Right cardiac atrium (tissue), 5 donors: ENCODE measurements around the gene SNX30. TPM values are rescaled to one million over a fixed set of nuclear protein-coding genes. Genes with fewer than 3 reads are reported as not detected.
A peak's percentile ranks its signal among the peaks of the same experiment; 100 is the strongest.

Source experiments
- ATAC-seq, 2 donors: fragments of 200-7000 bp; cut with Tn5 transposase; one replicate each; pipeline versions ENCODE4 v1.8.0 to v1.9.1; 2020; ENCODE audit warnings: moderate library complexity in 2 of 2, mild to moderate bottlenecking in 1 of 2
- DNase-seq, 3 donors: peaks; one replicate each; pipeline ENCODE4 v3.0.0-alpha.2; 2020
- H3K27ac ChIP-seq: one replicate; pipeline ENCODE4 v1.5.1; 2013; ENCODE audit warnings: mild to moderate bottlenecking, low read length, control low read depth, moderate library complexity
- H3K27me3 ChIP-seq: one replicate; pipeline ENCODE4 v1.6.1; 2013; ENCODE audit not compliant: control insufficient read depth, insufficient read depth
- H3K4me1 ChIP-seq: one replicate; pipeline ENCODE4 v1.6.1; 2013; ENCODE audit warnings: low read length; ENCODE audit not compliant: control insufficient read depth, insufficient read depth
- H3K4me3 ChIP-seq: one replicate; pipeline ENCODE4 v1.5.1; 2013; ENCODE audit warnings: low read length, control low read depth
- H3K9me3 ChIP-seq: one replicate; pipeline ENCODE4 v1.6.1; 2013; ENCODE audit warnings: low read length; ENCODE audit not compliant: control insufficient read depth
- WGBS: extraction: QIAGEN DNeasy Blood & Tissue Kit; methylation state at CpG from one replicate; pipeline ENCODE4 v1.1.7; 2013; 5-methylcytosine and 5-hydroxymethylcytosine counted together
- intact Hi-C, 4 donors: fragments of 100-400 bp; cut with DNase I; formaldehyde crosslinking; loops; one replicate each; pipeline versions ENCODE4 v1.11.0 to v1.14.0; 2022 to 2023
- long read RNA-seq, 4 donors: library from polyadenylated mRNA; unstranded; transcript quantifications; one replicate each; pipeline ENCODE4 v2.0.0, GENCODE V29; 2020 to 2021
- polyA plus RNA-seq: library from polyadenylated mRNA; stranded (reverse); fragments of 200-250 nt; gene quantifications from one replicate; pipeline ENCODE4 v1.2.3, GENCODE V29; 2013
- total RNA-seq, 4 donors: library from RNA; stranded (reverse); fragmentation: NEBNext Ultra II Directional; extraction: Animal tissue kit (Norgen Biotek cat#: 25700); gene quantifications; one replicate each; pipeline ENCODE4 v1.2.1, GENCODE V29; 2021
- donor health status: healthy with polysubstance abuse.
- donor health status: DM: no; HTN: yes; CAD: no.
- donor health status: DM: no; HTN: no; CAD: no.
- donor health status: DM: no; HTN: yes; CAD: no; lungs with severe emphysema.
- donor health status: DM: yes; HTN: yes; CAD: no.

The SNX30 gene, protein sequence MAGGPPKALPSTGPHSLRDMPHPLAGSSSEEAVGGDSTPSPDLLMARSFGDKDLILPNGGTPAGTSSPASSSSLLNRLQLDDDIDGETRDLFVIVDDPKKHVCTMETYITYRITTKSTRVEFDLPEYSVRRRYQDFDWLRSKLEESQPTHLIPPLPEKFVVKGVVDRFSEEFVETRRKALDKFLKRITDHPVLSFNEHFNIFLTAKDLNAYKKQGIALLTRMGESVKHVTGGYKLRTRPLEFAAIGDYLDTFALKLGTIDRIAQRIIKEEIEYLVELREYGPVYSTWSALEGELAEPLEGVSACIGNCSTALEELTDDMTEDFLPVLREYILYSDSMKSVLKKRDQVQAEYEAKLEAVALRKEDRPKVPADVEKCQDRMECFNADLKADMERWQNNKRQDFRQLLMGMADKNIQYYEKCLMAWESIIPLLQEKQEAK
- total RNA-seq (1 to 10 TPM; 3.9 to 4.7 (median 4.6) TPM), polyA plus RNA-seq (1.2 TPM)
- long read RNA-seq, donor 1, full-length matches to known transcripts = 2 of 3 reads
- long read RNA-seq, donor 1, partial matches to known transcripts = 1 of 3 reads
- long read RNA-seq, donor 1, other reads (novel, unspliced or antisense) = 0 of 3 reads
- long read RNA-seq, donor 2 = 0 reads
- long read RNA-seq, donor 3, partial matches to known transcripts = 0 of 5 reads
- long read RNA-seq, donor 3, other reads (novel, unspliced or antisense) = 5 of 5 reads
- long read RNA-seq, donor 4, partial matches to known transcripts = 0 of 3 reads
- long read RNA-seq, donor 4, other reads (novel, unspliced or antisense) = 3 of 3 reads

DNA sequence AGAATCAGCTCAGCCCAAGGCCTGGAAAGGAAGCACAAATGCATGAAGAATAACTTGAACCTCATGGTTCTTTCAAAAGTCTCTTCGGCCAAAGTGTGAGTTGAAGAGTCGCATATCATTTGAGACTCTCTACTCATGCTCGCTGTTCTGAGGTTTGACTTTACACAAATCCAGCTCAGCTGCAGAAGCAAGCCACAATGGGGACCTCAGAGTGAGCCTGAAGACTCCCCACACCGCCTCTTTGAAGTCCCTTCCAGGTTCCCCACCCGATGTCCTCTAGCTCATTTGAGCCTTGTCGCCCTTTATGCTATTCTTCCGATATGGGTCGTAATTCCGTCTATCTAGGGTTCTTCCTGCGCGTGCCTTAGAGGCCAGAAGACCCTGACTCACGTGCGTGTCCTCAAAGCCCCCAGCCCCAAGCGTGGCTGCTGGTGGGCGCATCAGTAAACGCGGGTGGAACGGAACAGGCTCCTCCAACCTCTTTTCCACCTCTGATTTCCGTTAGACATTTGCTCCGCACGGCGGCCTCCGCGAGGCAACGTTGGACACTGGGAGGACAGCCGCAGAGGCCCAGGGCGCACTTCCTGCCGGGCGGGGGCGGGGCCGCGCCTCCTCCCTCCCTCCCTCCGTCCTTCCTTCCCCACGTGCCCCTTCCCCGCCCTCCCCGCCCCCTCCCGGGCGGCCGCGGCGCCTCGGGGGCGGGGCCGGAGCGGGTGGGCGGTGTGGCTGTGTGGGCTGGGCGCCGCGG is at the start of gene SNX30:
Gene SNX30 (plus strand): TSS at position 745 of the 748 bp plus-strand sequence. CDS start 242 bp downstream, outside the sequence.
- Histone ChIP-seq H3K9me3 (no peaks in the 10 kb centered on the region), H3K27ac (peak within 1 kb of the TSS; percentile 69), H3K4me1 (peaks cover 4% of the 10 kb centered on the region), H3K27me3 (no peaks in the 10 kb centered on the region), H3K4me3 (peak within 1 kb of the TSS; percentile 90)
- intact Hi-C loops = loop anchor here in 1 of 4 donors (5.0 kb wide), 1 partner anchor 33 kb away; the partner anchor contains the start of gene INIP
- ATAC-seq (peak; percentile 97), DNase-seq (peak; percentile 92 to 97 (median 96))
- 5% methylated on average over 49 of the region's 49 CpGs for WGBS

DNA sequence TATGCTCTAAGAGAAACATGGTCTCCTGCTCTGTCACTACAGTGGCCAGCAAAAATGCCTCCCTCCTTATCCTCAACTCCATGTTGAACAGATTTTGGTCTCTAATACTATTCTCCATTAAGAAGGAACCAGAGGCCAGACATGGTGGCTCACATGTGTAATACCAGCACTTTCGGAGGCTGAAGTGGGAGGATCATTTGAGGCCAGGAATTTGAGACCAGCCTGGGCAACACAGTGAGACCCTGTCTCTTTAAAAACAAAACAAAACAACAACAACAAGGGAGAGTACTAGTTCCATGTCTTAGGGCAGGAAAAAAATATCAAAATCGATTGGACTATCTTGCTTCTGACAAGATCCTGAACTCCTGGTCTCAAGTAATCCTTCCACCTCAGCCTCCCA is 47.3 kb upstream of the SNX30 start:
- DNase-seq (no peak), ATAC-seq (no peak)
- intact Hi-C loops = loop anchor here in 2 of 4 donors (10.0 kb wide), 2 partner anchors 219 to 239 kb away; partner anchors contain the start of gene KIAA1958 (in 1 of the 2)
- Histone ChIP-seq H3K27ac (no peak overlapping the region), H3K4me1 (no peaks in the 10 kb centered on the region), H3K27me3 (no peaks in the 10 kb centered on the region), H3K9me3 (no peaks in the 10 kb centered on the region), H3K4me3 (no peak overlapping the region)
- 92% methylated on average over 2 of the region's 2 CpGs for WGBS

DNA sequence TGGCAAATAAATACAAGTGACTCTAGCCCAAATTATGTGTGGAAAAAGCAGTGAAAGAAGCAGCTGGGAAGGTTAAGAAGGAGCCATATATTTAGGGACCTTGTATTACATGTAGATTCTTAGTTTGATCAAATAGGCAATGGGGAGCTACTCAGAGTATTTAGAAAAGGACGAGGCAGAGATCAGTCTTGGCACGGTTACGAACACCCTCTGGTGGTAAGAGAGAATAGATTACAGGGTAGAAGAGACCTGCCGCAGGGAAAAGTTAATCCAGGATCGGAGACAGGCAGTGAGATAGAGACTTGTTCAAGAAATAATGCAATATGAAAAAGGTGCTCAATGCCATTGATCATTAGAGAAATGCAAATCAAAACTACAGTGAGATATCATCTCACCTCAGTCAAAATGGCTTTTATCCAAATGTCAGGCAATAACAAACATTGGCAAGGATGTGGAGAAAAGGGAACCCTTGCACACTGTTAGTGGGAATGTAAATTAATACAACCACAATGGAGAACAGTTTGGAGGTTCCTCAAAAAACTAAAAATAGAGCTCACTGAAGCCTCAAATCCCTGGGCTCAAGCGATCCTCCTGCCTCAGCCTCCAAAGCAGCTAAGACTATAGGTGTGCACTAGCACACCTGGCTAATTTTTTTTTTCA is 44.7 kb upstream of the SNX30 start:
- no peak for DNase-seq
- H3K9me3 ChIP-seq = no peaks in the 10 kb centered on the region
- H3K4me3 ChIP-seq = no peak overlapping the region
- no peak overlapping the region for H3K27ac ChIP-seq
- intact Hi-C loops = loop anchor here in 2 of 4 donors (10.0 kb wide), 2 partner anchors 221 to 241 kb away; partner anchors contain the start of gene KIAA1958 (in 1 of the 2)
- 54% methylated on average over 6 of the region's 6 CpGs for WGBS
- peak; percentile 48 to 59 for ATAC-seq
- no peaks in the 10 kb centered on the region for H3K27me3 ChIP-seq
- no peaks in the 10 kb centered on the region for H3K4me1 ChIP-seq

DNA sequence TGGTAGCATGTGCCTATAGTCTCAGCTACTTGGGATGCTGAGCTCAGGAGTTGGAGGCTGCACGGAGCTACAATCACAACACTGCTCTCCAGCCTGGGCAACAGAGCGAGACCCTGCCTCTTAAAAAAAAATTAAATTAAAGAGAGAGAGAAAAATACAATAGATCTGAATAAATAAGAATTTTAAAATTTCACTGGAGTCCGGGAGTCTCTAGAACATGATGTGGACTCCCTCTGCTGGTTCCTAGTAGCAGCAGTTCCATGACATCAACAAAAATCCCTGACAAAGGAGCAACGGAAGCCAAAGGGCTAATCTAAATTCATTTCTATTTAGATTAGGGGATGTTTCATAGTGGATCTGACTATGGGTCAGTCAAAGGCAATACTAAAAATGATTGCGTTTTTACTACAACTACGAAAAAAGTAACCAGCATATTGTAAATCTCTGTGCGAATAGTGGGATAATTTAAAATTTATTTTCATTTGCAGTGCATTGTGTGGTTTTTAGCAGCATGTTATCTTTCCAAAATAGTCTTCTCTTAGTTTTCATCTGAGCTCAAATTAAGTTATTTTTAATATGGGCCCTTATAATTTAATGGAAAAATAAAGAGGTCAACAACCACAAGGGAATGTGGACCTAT is 39.4 kb upstream of the SNX30 start:
- 63% methylated on average over 7 of the region's 7 CpGs for WGBS
- DNase-seq (no peak), ATAC-seq (peak in 1 of 2 donors; percentile 43)
- Histone ChIP-seq H3K27ac (no peak overlapping the region), H3K4me3 (no peak overlapping the region), H3K4me1 (no peaks in the 10 kb centered on the region), H3K27me3 (no peaks in the 10 kb centered on the region), H3K9me3 (no peaks in the 10 kb centered on the region)
- intact Hi-C loops = no loop called here

DNA sequence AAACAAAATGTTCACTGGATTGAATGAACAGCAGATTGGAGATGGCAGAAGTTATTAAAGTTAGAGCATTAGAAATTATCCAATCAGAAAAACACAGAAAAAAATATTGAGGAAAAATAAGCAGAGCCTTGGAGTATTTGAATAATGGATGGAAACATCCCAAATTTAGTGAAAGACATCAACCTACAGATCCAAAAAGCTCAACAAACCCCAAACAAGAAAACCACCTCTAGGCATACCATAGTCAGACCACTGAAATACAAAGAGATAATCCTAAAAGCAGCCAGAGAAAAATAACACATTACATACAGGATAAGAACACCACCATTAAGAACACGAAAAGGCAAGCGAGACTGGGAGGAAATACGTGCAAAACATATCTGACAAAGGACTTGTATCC is 37.9 kb upstream of the SNX30 start:
- no peak overlapping the region for H3K4me3 ChIP-seq
- H3K27me3 ChIP-seq = no peaks in the 10 kb centered on the region
- 99% methylated on average over 3 of the region's 3 CpGs for WGBS
- no peak for DNase-seq
- intact Hi-C loops = no loop called here
- H3K4me1 ChIP-seq = no peaks in the 10 kb centered on the region
- no peak overlapping the region for H3K27ac ChIP-seq
- ATAC-seq = no peak
- no peaks in the 10 kb centered on the region for H3K9me3 ChIP-seq

DNA sequence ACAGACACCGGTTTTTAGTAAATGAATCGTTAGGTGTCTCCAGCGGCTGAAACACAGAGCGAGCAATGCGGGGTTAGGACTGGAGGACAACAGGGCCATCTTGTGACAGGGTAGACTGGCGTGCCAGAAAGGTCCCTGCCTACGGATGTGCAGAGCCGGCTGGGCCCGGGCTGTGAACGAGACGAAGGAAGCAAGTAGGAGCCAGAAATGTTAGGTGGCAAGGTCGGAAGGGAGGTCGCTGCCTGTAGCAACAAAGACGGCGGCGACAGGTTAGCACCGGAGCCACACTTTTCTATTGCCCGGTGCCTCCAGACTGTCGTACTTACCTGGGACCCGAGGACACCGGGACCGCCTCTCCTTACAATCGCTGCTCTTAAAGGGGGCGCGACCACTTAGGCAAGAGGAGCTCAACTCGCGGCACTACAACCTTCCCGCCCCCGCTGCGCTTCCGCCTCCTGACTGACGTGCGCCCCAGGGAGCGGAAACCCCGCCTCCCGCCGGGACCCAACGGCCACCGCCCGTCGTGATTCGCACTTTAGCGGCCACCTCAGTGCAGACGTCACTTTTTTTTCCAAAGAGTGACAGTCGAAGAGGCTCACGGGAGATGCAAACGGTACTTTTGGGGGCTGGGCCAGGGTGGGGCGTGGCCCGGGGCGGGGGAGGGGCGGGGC is 32.8 kb upstream of the SNX30 start, which contains the start of gene INIP:
Gene INIP (minus strand): TSS at position 457 of the 671 bp plus-strand sequence. CDS start 1,632 bp downstream, outside the sequence.
- no peaks in the 10 kb centered on the region for H3K27me3 ChIP-seq
- H3K4me3 ChIP-seq = peak within 1 kb of the TSS; percentile 73
- H3K4me1 ChIP-seq = no peaks in the 10 kb centered on the region
- H3K9me3 ChIP-seq = no peaks in the 10 kb centered on the region
- peak within 1 kb of the TSS; percentile 87 for H3K27ac ChIP-seq
- peak; percentile 99 for ATAC-seq
- peak; percentile 97 to 98 (median 98) for DNase-seq
- under 1% methylated on average over 51 of the region's 51 CpGs for WGBS
- intact Hi-C loops = loop anchor here in 1 of 4 donors (5.0 kb wide), 1 partner anchor 35 kb away; the partner anchor contains the start of gene SNX30

DNA sequence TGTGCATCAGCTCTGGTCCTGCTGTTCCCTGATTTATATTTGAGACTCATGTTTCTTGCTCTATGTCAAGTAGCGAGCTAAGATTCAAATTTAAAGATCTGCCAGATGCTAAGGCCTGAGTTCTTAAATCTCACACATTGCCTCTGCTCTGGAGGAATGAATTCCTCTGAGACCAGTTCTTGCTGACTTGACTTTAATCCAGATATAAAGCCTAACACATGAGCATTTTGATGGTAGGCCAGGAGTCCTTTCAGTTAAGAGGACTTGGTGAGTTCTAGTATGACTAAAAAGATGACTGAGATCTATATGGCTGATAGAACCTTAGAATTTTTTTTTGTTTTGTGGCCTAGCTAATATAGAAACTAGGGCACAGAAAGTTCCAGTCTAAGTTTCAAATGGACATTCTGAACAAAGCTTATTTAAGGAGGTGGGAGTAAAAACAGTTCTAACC is 31.3 kb upstream of the SNX30 start:
- H3K27ac ChIP-seq = no peak overlapping the region
- ATAC-seq = no peak

DNA sequence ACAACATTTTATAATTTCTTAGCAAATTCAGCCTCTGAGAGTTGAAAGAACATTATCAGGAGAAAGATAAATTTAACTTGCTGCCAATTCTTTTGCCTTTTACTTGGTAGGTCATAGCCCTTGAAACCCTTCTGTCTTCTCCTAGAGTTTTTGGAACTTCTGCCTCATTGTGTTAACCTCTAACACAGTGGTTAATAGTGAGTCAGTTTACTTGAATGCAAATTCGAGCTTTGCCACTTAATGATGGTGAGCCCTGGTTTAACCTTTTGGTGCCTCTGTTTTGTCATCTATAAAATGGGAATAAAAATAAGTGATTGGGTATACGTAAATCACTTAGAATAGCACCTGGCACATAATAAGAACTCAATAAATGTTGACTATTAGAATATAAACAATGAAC is 30.9 kb upstream of the SNX30 start:
- Histone ChIP-seq H3K4me1 (no peaks in the 10 kb centered on the region), H3K4me3 (no peak overlapping the region), H3K9me3 (no peaks in the 10 kb centered on the region), H3K27ac (no peak overlapping the region), H3K27me3 (no peaks in the 10 kb centered on the region)
- DNase-seq = no peak
- intact Hi-C loops = loop anchor here in 1 of 4 donors (5.0 kb wide), 1 partner anchor 33 kb away; the partner anchor contains the start of gene SNX30
- no peak for ATAC-seq
- WGBS = 65% methylated on average over 2 of the region's 2 CpGs

More for the DNA sequence above, 31.3 kb upstream of the SNX30 start:
- no peak for DNase-seq
- Histone ChIP-seq H3K27me3 (no peaks in the 10 kb centered on the region), H3K4me3 (no peak overlapping the region), H3K4me1 (no peaks in the 10 kb centered on the region), H3K9me3 (no peaks in the 10 kb centered on the region)
- intact Hi-C loops = loop anchor here in 1 of 4 donors (5.0 kb wide), 1 partner anchor 33 kb away; the partner anchor contains the start of gene SNX30
- 70% methylated on average over 1 of the region's 1 CpG for WGBS

DNA sequence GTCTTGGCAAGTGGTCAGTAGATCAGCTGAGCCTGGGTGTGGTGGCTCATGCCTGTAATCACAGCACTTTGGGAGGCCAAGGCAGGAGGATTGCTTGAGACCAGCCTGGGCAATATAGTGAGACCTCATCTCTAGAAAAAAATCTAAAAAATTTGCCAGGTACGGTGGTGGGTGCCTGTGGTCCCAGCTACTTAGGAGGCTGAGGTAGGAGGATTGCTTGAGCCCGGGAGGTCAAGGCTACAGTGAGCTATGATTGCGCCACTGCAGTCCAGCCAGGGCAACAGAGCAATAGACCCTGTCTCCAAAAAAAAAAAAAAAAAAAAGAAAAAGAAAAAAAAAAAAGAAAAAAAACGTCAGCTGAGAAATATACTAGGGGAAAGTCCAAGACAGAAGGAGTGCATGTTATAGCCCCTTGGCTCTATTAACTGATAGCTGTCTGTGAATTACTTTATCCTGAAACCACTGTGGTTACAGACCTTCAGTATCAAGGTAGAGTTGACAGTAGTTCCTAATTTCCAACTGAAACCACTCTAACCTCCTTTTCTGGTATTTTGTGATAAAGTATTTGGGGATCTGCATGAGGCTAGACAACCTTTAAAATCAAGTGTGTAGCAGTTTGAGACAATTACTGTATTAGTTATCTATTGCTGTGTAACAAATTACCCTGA is 30.3 kb upstream of the SNX30 start:
- Histone ChIP-seq H3K4me1 (no peaks in the 10 kb centered on the region), H3K4me3 (no peak overlapping the region), H3K9me3 (no peaks in the 10 kb centered on the region), H3K27ac (no peak overlapping the region), H3K27me3 (no peaks in the 10 kb centered on the region)
- no peak for DNase-seq
- no peak for ATAC-seq
- 90% methylated on average over 4 of the region's 4 CpGs for WGBS
- intact Hi-C loops = no loop called here
